Upper lobe of left lung (tissue), 4 donors: ENCODE results near the gene ADAMTSL3.

Experiments
- POLR2A ChIP-seq, 4 donors: fragments of 450-650 bp; IDR thresholded peaks; one replicate each; pipeline ENCODE4 v1.5.1; 2016 to 2017; ENCODE audit warnings: antibody characterized with exemption in 4 of 4, mild to moderate bottlenecking in 2 of 4
- TF ChIP-seq, protein P1 (sequence below), 6 experiments: fragments of 450-650 bp in 4 of 6; fragments of 200-600 bp in 2 of 6; sonication (generic) in 2 of 6; IDR thresholded peaks; one replicate each; pipeline ENCODE4 v1.5.1; 2016 to 2019; ENCODE audit warnings: antibody characterized with exemption in 6 of 6

DNA sequence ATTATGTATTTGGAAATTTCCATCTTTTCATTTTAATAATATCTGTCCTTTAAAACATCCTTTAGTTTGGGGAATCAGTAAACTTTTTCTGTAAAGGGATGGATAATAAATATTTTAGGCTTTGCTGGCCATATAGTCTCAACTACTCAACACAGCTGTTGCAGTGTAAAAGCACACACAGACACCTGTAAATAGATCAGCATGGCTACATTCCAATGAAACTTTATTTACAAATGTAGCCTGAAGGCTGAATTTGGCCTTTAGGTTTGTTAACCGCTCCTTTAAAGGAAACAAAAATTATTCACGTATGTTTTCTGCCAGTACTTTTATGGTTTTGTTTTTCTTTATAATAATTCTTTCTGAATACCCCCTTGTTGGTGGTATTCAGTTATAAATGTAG is 184.8 kb downstream of the ADAMTSL3 start:
- TF ChIP-seq POLR2A (IDR thresholded peaks at IDR 0.05), result no peak
- TF ChIP-seq, protein P1, sequence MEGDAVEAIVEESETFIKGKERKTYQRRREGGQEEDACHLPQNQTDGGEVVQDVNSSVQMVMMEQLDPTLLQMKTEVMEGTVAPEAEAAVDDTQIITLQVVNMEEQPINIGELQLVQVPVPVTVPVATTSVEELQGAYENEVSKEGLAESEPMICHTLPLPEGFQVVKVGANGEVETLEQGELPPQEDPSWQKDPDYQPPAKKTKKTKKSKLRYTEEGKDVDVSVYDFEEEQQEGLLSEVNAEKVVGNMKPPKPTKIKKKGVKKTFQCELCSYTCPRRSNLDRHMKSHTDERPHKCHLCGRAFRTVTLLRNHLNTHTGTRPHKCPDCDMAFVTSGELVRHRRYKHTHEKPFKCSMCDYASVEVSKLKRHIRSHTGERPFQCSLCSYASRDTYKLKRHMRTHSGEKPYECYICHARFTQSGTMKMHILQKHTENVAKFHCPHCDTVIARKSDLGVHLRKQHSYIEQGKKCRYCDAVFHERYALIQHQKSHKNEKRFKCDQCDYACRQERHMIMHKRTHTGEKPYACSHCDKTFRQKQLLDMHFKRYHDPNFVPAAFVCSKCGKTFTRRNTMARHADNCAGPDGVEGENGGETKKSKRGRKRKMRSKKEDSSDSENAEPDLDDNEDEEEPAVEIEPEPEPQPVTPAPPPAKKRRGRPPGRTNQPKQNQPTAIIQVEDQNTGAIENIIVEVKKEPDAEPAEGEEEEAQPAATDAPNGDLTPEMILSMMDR (IDR thresholded peaks at IDR 0.05), result no peak
